Fibroblast of villous mesenchyme (primary cell): ENCODE results near the gene LUC7L3. TPM values are rescaled to one million over a fixed set of nuclear protein-coding genes. Genes with fewer than 3 reads are reported as not detected.

Experiments used
- DNase-seq: peaks from one replicate; pipeline ENCODE4 v3.0.0-alpha.2; 2010; ENCODE audit warnings: low read depth
- H3K4me3 ChIP-seq: 2 replicates; pipeline ENCODE4 v1.5.1; 2011; ENCODE audit warnings: low read depth, mild to moderate bottlenecking, low read length
- CTCF ChIP-seq: IDR thresholded peaks from 2 replicates; pipeline ENCODE4 v1.5.1; 2012; ENCODE audit warnings: low read depth, mild to moderate bottlenecking, low read length; ENCODE audit not compliant: insufficient read depth
- total RNA-seq: library from RNA; depleted of rRNA; stranded (reverse); fragments of >200 nt; gene quantifications from 2 replicates; pipeline ENCODE4 v1.2.3, GENCODE V29; 2012

LUC7L3 gene
- total RNA-seq, result 26.7 and 31.5 TPM in 2 replicates

GRCh38 chr17:50719144-50719923, at the start of gene LUC7L3:
TSS of gene LUC7L3 (plus strand) at chr17:50719603. CDS start at chr17:50719733, 130 bp downstream.
- peak; percentile 96 for DNase-seq
- H3K4me3 ChIP-seq, result peak within 1 kb of the TSS; percentile 87
- no peak for TF ChIP-seq CTCF

- DNase-seq, result no peak
- H3K4me3 ChIP-seq, result no peak overlapping the region
- no peak for TF ChIP-seq CTCF
Measured at GRCh38 chr17:50672071-50672470, 47.3 kb upstream of the LUC7L3 start.

- no peak overlapping the region for H3K4me3 ChIP-seq
- no peak for TF ChIP-seq CTCF
- DNase-seq, result no peak
Measured at GRCh38 chr17:50672831-50673551, 46.4 kb upstream of the LUC7L3 start.

GRCh38 chr17:50675190-50675589, 44.2 kb upstream of the LUC7L3 start:
- TF ChIP-seq CTCF, result no peak
- DNase-seq, result no peak
- no peak overlapping the region for H3K4me3 ChIP-seq

GRCh38 chr17:50675627-50676026, 43.8 kb upstream of the LUC7L3 start:
- TF ChIP-seq CTCF, result no peak
- no peak overlapping the region for H3K4me3 ChIP-seq
- no peak for DNase-seq

- no peak for TF ChIP-seq CTCF
- H3K4me3 ChIP-seq, result no peak overlapping the region
- no peak for DNase-seq
Measured at GRCh38 chr17:50676065-50676975, 43.1 kb upstream of the LUC7L3 start.
